ENCODE measurements around the gene PDE4D.

PDE4D gene

GRCh38 chr5:59542306-59542705 is 351.2 kb downstream of the PDE4D start:
- DNase-seq, result no peak

DNA sequence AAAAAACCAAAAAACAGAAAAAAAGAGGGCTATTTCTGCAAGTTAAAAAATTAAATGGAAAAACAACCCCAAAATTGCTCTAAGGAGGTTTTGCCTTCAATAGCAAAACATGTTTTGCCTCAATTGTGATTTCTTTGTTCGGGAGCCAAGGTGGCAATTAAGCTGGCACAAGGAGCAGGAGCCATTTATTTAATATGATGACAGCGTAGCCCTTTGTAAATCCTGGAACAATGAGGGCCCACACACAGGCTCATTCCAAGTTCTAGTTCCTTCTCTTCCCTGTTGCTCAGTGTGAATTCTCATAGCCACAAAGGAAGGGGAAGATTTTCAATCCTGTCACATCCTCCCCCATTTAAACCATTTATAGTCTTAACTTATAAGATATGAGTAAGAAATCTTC is 353.2 kb downstream of the PDE4D start:
- DNase-seq, result no peak

GRCh38 chr5:59538750-59539121 is 354.8 kb downstream of the PDE4D start:
- no peak for DNase-seq

- DNase-seq, result no peak
Measured at GRCh38 chr5:59537961-59538749, 355.4 kb downstream of the PDE4D start.

DNA sequence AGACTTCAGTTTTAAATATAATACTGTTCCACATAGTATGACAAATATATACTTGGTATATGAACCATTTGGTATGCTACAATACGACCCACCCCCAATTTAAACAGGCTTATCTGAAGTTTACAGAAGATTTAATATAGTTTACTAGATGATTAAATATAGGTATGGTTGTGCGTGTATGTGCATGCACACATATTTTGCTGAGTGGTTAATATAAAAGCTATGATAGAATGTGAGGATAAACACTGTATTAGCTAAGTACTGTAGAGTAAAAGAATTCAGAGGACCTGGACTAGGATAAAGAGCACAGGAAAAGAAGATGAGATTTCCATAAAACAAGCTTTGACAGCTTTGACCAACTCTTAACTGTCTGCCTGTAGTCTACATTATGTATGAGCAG is 356.7 kb downstream of the PDE4D start:
- DNase-seq, result no peak

DNA sequence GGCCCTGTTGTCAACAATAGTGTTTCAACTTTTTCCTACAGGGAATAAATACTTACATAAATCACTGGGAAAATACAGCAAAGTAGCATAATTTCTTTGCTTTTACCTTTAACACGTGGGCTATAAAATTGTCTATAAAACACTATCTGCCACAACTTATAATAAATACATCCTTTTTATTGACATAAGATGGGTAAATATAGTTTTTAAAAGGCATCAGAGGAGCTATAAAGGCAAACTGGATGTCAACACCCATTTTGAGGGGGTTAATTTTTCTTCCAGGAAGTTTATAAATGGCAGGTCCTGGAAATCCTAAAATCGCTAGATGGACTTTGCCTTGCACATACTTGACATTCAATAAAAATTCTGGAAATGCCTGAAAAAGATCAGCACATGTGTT is 358.0 kb downstream of the PDE4D start:
- DNase-seq, result no peak

DNA sequence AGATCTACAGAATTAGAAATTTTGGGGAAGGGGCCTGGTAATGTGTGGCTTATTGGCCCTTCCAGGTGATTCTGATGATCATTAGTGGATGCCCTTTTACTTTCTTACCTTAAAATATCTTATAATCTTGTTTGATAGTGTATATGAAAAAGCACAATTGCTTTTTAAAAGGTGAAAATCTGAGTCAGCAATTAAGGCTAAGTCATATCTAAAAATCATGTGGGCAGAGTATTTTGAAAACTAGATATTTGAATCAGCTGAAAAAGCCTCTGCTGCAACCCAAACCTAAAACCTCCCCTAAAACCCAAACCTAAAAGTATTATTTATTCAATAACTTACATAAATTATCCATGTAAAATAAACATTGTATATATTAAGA is 359.8 kb downstream of the PDE4D start:
- no peak for DNase-seq

DNA sequence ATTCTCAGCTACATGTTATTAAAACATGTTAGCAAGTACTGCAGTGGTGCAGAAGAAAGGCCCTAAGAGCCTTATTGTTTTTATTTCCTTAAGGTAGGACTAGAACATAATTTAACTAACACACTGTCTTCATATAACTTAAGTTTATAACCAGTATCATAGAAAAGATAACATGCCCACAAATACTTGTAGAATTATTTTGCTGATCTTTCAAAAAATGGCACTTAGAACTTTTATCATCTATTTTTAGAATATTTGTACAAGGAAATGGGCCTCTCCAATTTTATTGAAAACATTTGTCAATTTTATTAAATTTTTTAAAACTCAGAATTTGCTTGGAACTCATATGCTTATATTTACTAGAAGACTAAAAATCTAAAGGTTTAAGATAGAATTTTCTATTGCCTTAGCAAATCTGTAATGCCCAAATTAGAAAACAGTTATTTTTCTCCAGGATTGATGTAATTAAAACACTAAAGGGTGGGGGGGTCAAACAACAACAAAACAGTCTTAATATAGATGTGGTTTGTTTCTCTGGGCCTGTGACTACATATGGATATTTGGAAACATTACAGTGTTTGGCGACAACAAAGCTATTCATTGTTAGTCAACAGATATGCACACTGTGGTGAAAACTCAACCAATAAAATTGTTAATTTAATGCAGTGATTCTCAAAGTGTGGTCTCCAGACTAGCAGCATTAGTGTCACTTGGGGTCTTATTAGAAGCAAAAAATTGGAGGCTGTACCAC is 360.4 kb downstream of the PDE4D start:
- no peak for DNase-seq

GRCh38 chr5:59529239-59529638 is 364.3 kb downstream of the PDE4D start:
- DNase-seq, result no peak

GRCh38 chr5:59528202-59528862 is 365.2 kb downstream of the PDE4D start:
- no peak for DNase-seq

- peak; percentile 70 for DNase-seq
Measured at GRCh38 chr5:59525957-59526356, 367.6 kb downstream of the PDE4D start.

DNA sequence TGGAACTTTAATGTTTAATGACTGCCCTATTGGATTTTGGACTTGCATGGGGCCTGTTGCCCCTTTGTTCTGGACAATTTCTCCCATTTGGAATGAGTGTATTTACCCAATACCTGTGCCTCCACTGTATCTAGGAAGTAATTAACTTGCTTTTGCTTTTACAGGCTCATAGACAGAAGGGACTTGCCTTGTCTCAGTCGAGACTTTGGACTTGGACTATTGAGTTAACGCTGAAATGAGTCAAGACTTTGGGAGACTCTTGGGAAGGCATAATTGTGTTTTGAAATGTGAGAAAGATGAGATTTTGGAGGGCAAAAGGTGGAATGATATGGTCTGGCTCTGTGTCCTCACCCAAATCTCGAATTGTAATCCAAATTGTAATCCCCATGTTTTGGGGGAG is 368.2 kb downstream of the PDE4D start:
- DNase-seq, result no peak

DNA sequence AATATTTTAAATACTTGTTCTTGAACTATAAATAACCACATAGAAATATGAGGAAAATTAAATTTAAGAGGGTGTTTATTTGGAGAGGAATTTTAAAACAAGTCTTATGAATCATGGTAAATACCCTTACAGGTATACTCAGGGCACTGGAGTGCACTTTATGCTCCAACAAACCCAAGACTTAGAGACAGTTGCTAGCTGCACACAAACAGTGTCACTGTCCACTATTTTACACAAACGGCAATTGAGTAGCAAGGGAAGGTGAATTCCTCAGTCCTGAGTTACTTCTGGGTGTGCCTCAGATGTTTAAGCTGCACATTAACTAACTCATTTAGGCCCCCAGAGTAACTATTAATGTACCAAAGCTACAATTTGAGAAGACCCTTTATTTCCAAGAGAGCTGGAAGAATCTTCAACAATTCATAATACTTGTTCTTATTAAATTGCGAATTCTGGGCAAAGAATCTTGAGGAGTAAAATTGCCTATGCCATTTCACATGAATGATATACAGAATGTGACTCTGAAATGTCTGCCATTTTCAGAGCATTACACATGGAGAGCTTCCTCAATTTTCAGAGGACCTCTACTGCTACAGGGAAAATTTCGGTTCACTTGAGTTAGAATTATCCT is 371.2 kb downstream of the PDE4D start:
- DNase-seq, result peak; percentile 1

- DNase-seq, result no peak
Measured at GRCh38 chr5:59521476-59521875, 372.1 kb downstream of the PDE4D start.

DNA sequence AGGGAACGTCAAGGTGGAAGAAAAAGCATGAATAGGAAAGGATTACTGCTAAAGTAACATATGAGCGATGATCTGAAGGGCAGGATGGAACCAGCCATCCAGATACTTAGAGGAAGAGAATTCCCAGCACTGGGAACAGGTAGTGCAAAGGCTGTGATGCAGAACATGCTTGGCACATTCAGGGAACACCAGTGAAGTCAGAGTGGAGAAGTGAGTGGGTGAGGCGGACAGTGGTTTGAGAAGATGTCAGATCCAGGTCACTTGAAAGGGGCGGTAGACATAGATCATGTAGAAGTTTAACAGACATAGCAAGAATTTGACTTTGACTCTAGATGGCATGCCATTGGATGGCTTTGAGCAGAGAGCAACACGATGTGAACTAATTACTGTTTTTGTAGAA is 374.2 kb downstream of the PDE4D start:
- DNase-seq, result no peak

DNA sequence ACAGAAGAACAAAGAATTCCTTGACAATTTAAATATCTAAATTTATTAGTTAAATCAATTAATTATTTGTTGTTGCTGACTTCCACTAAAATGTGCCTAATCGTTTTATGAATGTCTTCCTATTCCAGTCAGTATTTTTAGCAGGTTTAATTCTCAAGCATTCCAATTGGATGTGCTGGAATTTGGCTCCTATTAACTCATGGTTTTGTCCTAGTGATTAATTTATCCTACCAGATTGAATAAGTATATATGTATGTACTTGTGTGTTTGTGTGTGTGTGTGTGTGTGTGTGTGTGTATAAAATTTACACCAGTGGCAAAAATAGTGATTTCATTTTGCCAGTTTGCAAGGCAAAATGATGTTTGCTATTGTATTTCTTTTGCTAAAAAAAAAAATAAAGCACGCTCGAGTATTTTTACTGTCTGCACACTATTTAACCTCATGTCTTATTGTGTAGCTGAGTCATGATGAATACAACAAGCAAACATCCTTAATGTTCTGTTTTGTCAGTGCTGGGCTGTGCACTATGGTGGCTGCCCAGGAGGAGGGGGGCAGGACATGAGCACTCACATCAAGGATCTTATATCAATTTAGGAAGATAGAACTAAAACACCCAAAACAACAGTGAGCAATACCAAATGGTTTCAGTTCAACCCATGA is 375.5 kb downstream of the PDE4D start:
- peak; percentile 85 for DNase-seq

- no peak for DNase-seq
Measured at GRCh38 chr5:59516161-59516560, 377.4 kb downstream of the PDE4D start.

GRCh38 chr5:59506285-59506877 is 387.1 kb downstream of the PDE4D start:
- DNase-seq, result peak; percentile 32

DNA sequence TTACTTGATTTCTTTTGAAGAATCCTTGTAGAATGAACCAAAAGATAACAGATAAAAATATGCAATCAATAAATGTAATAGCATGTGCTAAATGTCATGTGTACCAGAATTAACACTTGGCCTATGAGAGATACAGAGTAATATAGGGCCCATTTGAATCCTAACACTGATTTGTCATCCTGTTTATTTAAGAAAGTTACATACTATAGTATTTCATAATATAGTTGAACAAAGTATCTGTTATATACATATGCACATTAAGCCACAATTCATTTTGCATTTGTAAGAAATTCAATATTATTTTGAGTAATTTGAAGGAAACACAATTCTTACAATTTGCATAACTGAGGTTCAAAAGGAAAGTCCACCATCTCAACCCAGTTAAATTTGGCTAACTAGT is 389.5 kb downstream of the PDE4D start:
- no peak for DNase-seq

DNA sequence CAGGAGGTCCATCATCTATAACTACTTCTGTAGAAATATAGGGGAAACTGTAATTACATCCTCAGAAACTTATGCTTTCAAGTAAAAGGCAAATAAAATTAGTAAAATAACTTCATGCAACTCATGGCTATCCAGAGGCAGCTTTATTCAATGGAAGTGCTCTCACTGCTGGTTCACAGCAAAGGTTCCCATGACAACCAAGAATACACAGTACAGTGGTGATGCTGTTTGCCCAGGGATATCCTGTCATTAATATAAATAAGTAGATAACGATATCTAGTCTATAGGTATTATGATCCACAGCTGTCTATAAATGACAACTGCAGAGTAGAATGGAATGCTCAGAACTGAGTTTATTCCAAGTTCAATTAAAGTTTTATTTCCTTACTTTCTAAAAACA is 390.3 kb downstream of the PDE4D start:
- DNase-seq, result no peak

- DNase-seq, result no peak
Measured at GRCh38 chr5:59501316-59501715, 392.2 kb downstream of the PDE4D start.

DNA sequence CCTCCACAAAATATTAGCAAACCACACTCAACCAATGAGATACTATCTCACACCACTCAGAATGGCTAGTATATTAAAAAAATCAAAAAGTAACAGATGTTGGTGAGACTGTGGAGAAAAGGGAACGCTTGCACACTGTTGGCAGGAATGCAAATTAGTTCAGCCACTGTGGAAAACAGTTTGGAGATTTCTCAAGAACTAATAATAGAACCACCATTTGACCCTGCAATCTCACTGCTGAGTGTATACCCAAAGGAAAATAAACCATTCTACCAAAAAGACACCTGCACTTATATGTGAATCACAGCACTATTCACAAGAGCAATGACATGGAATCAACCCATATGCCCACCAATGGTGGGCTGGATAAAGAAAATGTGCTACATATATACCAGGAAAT is 393.5 kb downstream of the PDE4D start:
- DNase-seq, result no peak

GRCh38 chr5:59497207-59497606 is 396.3 kb downstream of the PDE4D start:
- DNase-seq, result no peak
